ENCODE results near the gene HOXC9. TPM values are rescaled to one million over a fixed set of nuclear protein-coding genes. Genes with fewer than 3 reads are reported as not detected.

HOXC9 gene
- polyA plus RNA-seq, 4 donors = 15.7 to 31.8 (median 27.1) TPM

DNA sequence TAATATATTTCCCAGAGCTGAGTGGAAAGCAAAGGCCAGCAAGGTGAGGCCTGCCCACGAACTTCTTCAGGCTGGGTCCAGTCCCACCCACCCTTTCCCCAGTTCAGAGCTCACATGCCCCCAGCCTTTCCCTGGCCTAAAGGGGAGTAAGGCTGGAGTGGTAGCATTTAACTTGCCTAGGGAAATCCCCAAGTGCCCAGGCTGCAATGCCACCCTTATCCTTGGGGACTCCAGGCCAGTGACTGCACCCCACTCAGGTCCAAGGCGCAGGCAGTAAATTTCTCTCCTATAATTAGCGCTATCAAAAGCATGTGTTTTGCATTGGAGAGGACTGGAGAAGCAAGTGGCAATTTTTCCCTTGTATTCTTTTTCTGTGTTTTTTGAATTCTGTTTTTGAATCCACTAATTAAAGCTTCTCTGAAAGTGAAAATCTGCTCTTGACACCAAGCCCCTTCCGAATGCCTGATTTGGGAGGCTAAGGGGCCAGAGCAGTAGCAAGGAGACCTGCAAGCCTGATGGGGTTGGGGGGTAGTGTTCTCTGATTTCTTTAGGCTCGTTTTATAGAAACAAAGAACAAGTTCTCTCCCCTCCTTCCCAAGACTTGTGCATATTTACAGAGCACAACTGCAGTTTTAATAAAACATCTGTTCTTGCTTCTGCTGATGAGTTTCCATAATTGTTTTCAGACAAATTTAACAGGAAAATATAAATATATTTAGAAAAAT lies 24.8 kb downstream of the HOXC9 start:
- DNase-seq (ENCODE audit: low read depth in 4 of 4, low spot score in 3 of 4) = no peak

DNA sequence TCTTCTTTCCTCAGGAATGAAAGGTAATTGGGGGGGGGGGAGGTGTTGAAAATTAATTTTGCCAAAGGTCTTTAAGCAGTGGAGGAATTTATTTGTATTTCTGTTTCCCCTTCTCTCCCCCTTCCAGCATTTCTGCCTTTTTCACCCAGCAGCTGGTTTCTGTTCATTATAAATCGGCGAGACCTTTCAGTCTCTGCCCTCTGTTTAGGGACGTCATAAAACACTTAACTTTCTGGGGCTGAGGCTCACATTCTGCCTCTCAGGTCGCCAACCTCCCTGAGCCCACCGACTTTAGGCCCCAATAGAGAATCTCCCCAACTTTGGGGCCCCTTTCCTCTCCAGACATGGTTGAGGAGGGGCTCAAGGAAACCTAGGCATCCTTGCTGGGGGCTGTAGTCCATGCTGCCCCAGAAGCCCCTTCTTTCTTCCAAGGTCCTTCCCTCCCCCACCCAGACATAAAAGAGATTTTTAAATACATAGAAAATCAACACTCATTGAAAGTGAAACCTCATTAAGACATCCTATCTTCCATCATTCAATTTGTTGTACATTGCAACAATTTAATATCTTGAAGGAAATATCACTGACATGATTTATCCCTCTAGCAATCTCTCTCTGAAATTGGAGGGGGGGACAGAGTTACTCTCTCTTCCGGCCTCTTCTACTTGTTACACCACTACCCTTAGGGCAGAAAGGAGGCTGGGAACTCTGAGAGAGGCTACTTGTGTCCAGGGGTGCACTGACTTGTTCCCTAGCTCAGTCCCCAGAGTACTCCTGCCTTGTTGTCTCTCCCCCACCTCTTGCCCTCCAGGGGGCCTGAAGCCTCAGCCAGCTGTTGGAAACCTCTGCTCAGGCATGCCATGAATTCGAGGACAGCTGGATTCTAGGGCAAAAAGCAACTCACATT lies 25.8 kb downstream of the HOXC9 start:
- DNase-seq (ENCODE audit: low read depth in 4 of 4, low spot score in 3 of 4) = no peak

DNA sequence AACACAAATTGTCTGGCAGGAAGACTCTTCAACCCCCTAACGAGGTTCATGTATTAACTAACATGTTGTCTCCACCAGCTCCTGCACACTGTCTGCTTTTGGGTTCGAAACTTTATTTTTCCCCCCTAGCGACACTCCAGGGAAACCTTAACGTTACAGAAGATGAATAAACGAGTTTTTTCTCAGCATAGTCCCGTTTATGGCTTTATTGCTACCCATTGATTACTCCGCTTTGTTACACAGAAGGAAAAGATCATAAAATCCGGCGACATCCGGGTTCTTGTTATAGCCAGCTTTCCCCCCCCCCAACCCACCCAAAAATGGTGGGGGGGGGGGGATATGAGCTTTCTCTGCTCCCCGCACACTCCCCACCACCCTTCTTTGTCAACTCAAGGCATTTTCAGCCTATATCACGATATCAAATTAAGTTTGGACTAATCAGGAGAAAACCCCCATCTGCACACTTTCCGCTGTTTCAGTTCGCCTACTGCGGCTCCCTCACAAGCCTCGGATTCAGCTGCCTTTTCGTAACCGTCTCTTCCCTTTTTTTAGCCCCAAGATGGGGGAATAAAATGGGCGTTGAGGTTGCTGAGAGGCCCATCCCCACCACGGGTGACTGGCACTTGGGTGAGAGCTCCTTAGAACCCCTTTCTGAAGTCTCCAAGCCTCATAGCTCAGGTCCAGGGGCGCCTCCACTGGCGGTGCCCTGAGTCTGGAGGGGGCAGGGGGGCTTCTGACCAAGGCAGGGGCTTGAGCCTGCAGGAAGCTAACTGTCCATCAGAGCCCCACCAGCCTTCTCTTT lies 26.9 kb downstream of the HOXC9 start:
- no peak for DNase-seq (ENCODE audit: low read depth in 4 of 4, low spot score in 3 of 4)

DNA sequence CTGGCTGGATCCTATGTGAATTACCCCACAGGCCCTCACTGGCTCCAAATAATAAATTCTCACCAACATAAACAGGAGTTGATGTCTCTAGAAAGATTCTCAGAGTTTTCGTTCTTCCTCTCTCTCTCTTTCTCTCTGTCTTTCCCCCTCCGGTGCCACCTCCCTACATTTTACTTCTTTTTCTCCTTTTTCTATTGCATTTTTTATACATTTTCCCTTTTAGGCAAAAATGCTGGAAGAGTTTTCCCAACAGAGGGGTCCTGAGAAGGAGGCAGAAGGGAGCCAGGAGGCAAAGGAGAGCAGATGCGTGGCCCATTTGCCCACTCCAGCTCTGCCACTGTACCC lies 27.5 kb downstream of the HOXC9 start:
- DNase-seq (ENCODE audit: low read depth in 4 of 4, low spot score in 3 of 4) = no peak

DNA sequence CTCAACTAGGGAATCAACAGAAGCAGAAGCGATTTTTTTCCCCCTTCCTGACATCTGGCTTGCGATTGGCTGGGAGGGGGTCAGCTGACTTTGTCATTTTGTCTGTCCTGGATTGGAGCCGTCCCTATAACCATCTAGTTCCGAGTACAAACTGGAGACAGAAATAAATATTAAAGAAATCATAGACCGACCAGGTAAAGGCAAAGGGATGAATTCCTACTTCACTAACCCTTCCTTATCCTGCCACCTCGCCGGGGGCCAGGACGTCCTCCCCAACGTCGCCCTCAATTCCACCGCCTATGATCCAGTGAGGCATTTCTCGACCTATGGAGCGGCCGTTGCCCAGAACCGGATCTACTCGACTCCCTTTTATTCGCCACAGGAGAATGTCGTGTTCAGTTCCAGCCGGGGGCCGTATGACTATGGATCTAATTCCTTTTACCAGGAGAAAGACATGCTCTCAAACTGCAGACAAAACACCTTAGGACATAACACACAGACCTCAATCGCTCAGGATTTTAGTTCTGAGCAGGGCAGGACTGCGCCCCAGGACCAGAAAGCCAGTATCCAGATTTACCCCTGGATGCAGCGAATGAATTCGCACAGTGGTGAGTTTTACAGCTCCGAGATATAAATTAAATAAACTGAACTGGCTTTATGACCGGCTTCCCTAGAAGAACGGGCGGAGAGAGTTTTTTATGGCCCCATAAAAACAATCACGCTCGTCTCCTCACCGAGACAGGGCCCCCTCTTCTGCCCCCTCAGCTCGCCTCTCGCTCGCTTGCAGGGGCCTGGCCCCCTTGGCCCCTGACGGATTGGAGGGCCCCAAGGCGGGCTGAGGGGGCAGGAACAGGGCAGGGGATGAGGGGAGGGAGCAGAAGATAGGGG lies 28.6 kb downstream of the HOXC9 start, which contains the start of gene HOXC6:
HOXC6 (plus strand) TSS at position 127 of the 888 bp plus-strand sequence; CDS start at position 209, 82 bp downstream.
- no peak for DNase-seq (ENCODE audit: low read depth in 4 of 4, low spot score in 3 of 4)

DNA sequence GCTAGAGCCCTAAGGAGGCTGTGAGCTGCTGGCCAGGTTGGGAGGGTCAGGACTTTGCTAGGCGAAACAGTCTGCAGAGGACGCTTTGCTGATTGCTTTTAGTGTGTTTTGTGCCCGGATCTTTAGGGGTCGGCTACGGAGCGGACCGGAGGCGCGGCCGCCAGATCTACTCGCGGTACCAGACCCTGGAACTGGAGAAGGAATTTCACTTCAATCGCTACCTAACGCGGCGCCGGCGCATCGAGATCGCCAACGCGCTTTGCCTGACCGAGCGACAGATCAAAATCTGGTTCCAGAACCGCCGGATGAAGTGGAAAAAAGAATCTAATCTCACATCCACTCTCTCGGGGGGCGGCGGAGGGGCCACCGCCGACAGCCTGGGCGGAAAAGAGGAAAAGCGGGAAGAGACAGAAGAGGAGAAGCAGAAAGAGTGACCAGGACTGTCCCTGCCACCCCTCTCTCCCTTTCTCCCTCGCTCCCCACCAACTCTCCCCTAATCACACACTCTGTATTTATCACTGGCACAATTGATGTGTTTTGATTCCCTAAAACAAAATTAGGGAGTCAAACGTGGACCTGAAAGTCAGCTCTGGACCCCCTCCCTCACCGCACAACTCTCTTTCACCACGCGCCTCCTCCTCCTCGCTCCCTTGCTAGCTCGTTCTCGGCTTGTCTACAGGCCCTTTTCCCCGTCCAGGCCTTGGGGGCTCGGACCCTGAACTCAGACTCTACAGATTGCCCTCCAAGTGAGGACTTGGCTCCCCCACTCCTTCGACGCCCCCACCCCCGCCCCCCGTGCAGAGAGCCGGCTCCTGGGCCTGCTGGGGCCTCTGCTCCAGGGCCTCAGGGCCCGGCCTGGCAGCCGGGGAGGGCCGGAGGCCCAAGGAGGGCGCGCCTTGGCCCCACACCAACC lies 29.8 kb downstream of the HOXC9 start:
- DNase-seq (ENCODE audit: low read depth in 4 of 4, low spot score in 3 of 4) = no peak

DNA sequence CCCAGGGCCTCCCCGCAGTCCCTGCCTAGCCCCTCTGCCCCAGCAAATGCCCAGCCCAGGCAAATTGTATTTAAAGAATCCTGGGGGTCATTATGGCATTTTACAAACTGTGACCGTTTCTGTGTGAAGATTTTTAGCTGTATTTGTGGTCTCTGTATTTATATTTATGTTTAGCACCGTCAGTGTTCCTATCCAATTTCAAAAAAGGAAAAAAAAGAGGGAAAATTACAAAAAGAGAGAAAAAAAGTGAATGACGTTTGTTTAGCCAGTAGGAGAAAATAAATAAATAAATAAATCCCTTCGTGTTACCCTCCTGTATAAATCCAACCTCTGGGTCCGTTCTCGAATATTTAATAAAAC lies 30.5 kb downstream of the HOXC9 start:
- DNase-seq (ENCODE audit: low read depth in 4 of 4, low spot score in 3 of 4) = no peak

DNA sequence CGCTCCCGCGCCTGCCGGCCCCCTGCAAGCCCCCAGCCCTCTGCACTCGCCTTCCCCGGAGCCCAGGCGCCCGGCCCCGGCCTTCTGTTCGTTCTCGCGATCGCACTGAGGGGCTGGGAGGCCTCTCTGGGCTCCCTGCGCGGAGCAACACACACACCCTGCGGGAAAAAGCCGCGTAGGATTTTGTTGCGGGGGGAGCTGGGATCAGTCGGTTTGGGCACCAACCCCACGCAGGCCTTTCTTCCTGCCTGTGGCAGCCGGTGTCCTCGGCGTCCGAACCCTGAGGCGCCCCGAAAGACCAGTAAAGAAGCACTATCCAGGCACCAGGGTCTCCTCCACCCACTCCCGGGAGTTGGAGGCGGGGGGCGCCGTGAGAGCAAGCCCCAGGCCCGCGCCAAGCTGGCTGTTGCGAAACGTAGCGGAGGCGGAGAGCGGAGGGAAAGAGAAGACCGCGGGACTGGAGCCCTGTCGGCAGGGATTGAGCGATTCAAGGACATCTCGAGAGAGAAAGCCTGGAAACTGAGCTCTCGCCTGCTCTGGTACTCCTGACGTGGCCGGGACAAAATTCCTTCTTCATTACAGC lies 31.0 kb downstream of the HOXC9 start:
- DNase-seq (ENCODE audit: low read depth in 4 of 4, low spot score in 3 of 4) = no peak

DNA sequence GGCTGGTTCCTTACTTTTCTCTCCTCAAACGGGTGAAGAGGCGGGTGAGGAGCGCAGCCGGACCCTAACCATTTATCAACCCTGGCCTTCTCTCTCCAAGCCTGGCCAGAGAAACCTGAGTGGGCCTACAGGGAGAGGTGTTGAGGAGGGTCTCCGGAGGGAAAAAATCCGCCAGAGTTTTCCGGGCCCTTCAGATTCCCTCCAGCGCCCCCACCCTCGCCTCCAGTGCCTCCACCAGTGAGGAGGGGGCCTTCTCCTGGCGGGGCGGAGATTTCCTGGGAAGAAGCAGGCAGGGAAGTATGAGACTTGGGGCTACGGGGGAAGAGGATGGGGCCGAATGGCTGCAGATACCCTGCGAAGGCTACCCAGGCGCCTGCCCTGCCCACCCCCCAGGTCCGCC lies 31.5 kb downstream of the HOXC9 start:
- no peak for DNase-seq (ENCODE audit: low read depth in 4 of 4, low spot score in 3 of 4)

DNA sequence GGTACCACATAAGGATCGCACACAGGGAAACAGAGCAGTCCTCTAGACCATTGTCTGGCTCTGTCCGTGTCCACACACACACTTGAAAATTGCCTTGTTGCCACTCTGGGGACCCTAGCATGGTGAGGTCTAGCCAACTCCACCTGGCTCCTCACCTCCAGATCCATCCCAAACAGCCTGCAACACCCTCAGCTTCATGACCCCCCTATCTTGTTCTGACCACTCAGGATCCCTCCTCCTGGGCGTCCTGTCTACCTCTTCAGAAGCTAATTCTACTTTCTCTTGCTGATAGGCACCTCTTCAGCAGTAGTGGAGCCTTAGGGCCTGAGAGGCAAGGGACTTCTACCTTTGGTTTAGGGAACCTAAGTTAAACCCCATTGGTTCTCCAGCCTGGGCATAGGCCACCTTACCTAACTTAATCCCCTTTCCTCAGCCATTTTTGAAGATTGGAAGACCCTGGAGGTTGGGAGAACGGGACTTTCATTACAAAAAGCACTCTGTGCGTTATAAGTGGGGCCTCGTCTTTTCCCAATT lies 32.2 kb downstream of the HOXC9 start:
- DNase-seq (ENCODE audit: low read depth in 4 of 4, low spot score in 3 of 4) = no peak

DNA sequence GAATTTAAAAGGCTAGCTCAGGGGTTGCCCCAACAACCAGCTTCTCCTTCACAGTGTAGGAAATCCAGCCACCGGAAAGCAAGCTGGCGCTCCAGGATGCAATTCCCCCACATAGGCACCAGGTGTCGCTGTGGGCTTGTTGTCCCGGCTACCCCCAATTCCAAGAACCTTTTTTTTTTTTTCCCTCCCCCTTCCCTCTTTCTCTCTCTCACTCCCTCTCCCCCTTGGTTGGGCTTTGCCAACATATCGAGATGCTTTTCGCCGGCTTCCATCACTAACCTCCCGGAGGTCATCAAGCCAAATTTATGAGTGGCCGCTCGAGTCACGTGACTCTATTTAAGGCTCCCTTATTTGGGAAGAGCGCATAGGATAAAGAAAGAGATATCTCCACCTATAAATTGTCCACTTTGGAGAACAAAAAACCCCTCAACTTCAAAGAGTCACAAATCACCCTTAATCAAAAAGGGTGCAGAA lies 32.7 kb downstream of the HOXC9 start, which contains the start of gene HOXC5:
HOXC5 (plus strand) TSS at position 424 of the 474 bp plus-strand sequence. CDS start 73 bp downstream, outside the sequence.
- no peak for DNase-seq (ENCODE audit: low read depth in 4 of 4, low spot score in 3 of 4)

DNA sequence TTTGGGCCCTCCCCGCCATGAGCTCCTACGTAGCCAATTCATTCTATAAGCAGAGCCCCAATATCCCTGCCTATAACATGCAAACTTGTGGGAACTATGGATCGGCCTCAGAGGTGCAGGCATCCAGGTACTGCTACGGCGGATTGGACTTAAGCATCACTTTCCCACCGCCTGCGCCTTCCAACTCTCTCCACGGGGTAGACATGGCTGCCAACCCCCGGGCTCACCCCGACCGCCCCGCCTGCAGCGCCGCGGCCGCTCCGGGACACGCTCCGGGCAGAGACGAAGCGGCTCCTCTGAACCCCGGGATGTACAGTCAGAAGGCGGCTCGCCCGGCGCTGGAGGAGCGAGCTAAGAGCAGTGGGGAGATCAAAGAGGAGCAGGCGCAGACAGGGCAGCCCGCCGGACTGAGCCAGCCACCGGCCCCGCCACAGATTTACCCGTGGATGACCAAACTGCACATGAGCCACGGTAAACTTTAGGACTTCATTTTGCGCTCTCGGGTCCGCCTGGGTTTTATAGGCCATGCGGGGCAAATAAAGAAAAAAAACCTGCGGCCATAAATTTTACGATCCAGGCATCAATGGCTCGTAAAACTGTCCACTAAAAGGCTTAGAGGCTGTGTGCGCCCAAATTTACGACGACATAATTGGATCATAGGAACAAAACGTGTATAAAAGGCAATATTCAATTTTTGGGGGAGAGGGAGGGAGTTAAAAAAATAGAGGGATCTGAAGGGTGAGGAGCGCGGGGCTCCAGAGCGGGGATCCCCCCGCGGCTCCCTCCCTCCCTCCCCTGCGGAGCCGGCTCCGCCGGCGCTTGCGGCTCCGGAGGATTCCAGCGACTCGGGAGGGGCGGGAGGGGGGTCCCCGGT lies 33.4 kb downstream of the HOXC9 start:
- DNase-seq (ENCODE audit: low read depth in 4 of 4, low spot score in 3 of 4) = no peak

DNA sequence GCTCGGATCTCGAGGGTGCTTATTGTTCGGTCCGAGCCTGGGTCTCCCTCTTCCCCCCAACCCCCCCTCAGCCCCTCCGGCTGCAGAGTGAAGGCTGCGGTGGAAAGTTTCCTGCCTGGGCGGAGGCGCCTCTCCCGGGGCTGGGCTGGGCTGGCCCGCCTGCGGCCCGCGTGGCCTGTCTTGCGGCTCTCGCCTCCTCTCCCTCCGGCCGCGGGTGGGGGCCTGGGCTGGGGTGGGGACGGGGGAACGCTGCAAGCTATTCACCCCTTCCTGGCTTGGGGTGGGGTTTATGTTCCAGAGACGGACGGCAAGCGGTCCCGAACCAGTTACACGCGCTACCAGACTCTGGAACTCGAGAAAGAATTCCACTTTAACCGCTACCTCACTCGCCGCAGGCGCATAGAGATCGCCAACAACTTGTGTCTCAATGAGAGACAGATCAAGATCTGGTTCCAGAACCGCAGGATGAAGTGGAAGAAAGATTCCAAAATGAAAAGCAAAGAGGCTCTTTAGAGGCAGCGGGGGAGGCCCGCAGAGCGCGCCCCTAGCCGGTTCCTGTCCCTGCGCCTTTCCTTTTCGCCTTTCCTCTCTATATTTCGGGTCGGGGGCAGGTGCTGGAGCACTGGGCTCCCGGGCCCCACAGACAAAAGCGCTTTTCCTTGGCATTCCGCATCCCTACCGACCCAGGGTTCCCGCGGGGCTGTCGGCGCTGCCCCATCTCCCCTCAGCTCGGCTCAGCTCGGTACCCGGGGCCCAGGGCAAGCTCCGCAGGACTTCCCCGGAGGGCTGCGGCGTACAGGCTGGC lies 34.2 kb downstream of the HOXC9 start:
- no peak for DNase-seq (ENCODE audit: low read depth in 4 of 4, low spot score in 3 of 4)

DNA sequence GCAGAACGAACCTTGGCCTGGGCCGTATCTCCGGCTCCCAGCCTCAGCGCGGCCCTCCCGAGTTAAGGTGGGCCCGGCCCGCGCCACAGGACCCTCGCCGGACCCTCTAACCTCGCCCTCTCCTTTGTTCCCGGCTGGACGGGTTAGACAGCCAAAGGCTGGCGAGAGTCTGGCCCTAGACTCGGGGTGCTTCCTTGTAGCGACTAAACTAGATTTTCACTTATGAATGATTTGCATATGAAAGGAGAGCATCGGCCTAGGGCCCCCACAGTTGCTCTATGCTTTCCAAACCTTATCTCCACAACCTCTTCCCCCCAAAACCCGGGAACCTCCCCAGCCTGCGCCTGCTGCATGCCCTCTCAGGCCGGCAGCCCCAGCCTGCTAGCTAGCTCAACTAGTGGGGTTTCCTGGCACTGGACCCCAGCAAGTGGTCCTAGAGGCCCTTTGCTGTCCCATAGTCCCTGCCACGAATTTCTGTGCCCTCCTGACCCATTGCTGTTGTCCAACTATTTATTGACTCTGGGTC lies 34.9 kb downstream of the HOXC9 start:
- no peak for DNase-seq (ENCODE audit: low read depth in 4 of 4, low spot score in 3 of 4)

DNA sequence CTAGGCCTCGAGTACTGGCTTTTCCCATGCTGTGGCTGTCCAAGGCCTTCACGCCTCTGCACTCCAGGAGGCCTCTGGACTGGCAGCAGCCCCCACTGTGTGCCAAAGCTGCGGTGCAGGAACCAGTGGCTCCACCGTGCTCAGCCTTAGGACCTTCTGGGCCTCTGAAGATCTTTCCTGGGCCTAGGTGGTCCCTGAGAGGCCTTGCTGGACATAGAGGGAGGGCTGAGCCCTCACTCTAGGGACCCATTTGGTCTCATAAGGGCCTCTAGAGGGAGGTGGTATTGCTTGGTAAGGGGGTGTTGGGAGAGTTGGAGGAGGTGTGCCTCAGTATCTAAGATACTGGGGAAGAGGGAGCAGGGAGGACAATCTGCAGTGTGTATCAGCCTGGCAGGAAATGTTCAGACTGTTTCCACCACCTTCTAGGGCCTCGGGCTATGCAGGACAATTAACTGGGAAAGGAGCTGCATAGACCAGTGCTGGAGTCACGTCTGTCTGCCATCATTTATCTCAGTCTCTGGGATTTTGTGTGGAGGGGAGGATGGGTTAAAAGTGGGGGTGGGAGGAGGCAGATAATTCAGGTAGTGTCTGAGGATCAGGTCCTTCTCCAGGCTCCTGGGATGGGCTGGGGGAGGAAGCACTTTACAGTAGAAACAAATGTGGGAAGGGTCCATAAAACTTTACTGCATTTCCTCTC lies 35.8 kb downstream of the HOXC9 start:
- DNase-seq (ENCODE audit: low read depth in 4 of 4, low spot score in 3 of 4) = no peak

Data from left renal pelvis (tissue), 4 donors.